Caco-2 (cell line): ENCODE measurements around the gene SLC39A11. TPM values are rescaled to one million over a fixed set of nuclear protein-coding genes. Genes with fewer than 3 reads are reported as not detected.

ENCODE experiments used
- BruUV-seq: library from RNA; stranded (reverse); fragments of 400-500 nt; replicated peaks from 2 replicates; lab custom pipeline; 2021; lab: Mats Ljungman, UMichigan
- CTCF ChIA-PET: fragments of 300-600 bp; sonication (Branson Sonifier 250); formaldehyde crosslinking; loops from one replicate; lab custom pipeline; 2022; ENCODE audit warnings: antibody characterized with exemption; lab: Charles Lee
- POLR2A ChIA-PET: fragments of 300-600 bp; sonication (Branson Sonifier 250); formaldehyde crosslinking; loops from one replicate; lab custom pipeline; 2022; ENCODE audit warnings: antibody characterized with exemption; lab: Charles Lee
- DNase-seq, 2 experiments: peaks; one replicate each; pipeline versions ENCODE4 v3.0.0 to v3.0.0-alpha.2; 2020 to 2022
- H3K27me3 ChIP-seq: replicated peaks from 2 replicates; pipeline ENCODE4 v1.6.0; 2011; ENCODE audit warnings: low read length; ENCODE audit not compliant: control insufficient read depth, insufficient read depth
- H3K36me3 ChIP-seq: 2 replicates; pipeline ENCODE4 v1.5.1; 2011; ENCODE audit warnings: low read length; ENCODE audit not compliant: control insufficient read depth, insufficient read depth
- H3K4me1 ChIP-seq: fragments of 250-450 bp; sonication (Bioruptor Pico); 2 replicates; pipeline ENCODE4 v1.5.1; 2020; ENCODE audit warnings: mild to moderate bottlenecking
- H3K4me3 ChIP-seq: 2 replicates; pipeline ENCODE4 v1.5.1; 2011; ENCODE audit warnings: low read depth, mild to moderate bottlenecking, control low read depth, low read length
- H3K9me3 ChIP-seq: fragments of 250-450 bp; sonication (Bioruptor Pico); 2 replicates; pipeline ENCODE4 v1.5.1; 2020; ENCODE audit warnings: mild to moderate bottlenecking, moderate library complexity
- H3K27ac Mint-ChIP-seq: one replicate; pipeline ENCODE4 v1.8.0; 2022; ENCODE audit warnings: mixed read lengths; ENCODE audit not compliant: unreplicated experiment
- H3K27me3 Mint-ChIP-seq: one replicate; pipeline ENCODE4 v1.8.0; 2022; ENCODE audit warnings: mixed read lengths; ENCODE audit not compliant: insufficient read depth, unreplicated experiment
- H3K36me3 Mint-ChIP-seq: one replicate; pipeline ENCODE4 v1.8.0; 2022; ENCODE audit warnings: mild to moderate bottlenecking, mixed read lengths; ENCODE audit not compliant: insufficient read depth, unreplicated experiment
- H3K4me1 Mint-ChIP-seq: one replicate; pipeline ENCODE4 v1.8.0; 2022; ENCODE audit warnings: low read depth, mixed read lengths; ENCODE audit not compliant: unreplicated experiment
- H3K4me3 Mint-ChIP-seq: one replicate; pipeline ENCODE4 v1.8.0; 2022; ENCODE audit warnings: mild to moderate bottlenecking, moderate library complexity, mixed read lengths; ENCODE audit not compliant: unreplicated experiment
- H3K9me3 Mint-ChIP-seq: one replicate; pipeline ENCODE4 v1.8.0; 2022; ENCODE audit warnings: mixed read lengths; ENCODE audit not compliant: unreplicated experiment
- CTCF ChIP-seq, 2 experiments: fragments of 200-600 bp in 1 of 2; IDR thresholded peaks; 1 replicate in 1 of 2; 2 replicates in 1 of 2; pipeline versions ENCODE4 v1.5.1 to v1.8.0; 2011 to 2022; ENCODE audit warnings: antibody characterized with exemption in 1 of 2, control low read depth in 1 of 2, inconsistent platforms in 1 of 2, low read depth in 1 of 2, low read length in 1 of 2, mild to moderate bottlenecking in 1 of 2, moderate library complexity in 1 of 2; ENCODE audit not compliant: insufficient read depth in 1 of 2, severe bottlenecking in 1 of 2, unreplicated experiment in 1 of 2
- intact Hi-C: fragments of 100-400 bp; cut with micrococcal nuclease; formaldehyde crosslinking; loops from one replicate; pipeline ENCODE4 v1.10.0; 2022; ENCODE audit not compliant: unreplicated experiment
- total RNA-seq: library from RNA; stranded (reverse); gene quantifications from 2 replicates; pipeline ENCODE4 v1.2.3, GENCODE V29; 2022

Gene SLC39A11
- total RNA-seq, 1 experiment from 2014 or later: 26.4 TPM

- DNase-seq: no peak
- BruUV-seq: no TSS peak
- no peaks in the 10 kb centered on the region for H3K36me3 Mint-ChIP-seq
- H3K9me3 Mint-ChIP-seq: no peaks in the 10 kb centered on the region
- H3K9me3 ChIP-seq: no peaks in the 10 kb centered on the region
- H3K4me3 ChIP-seq: no peak overlapping the region
- POLR2A ChIA-PET: no interaction called here
- intact Hi-C loops: no loop called here
- H3K4me1 ChIP-seq: no peaks in the 10 kb centered on the region
- no peaks in the 10 kb centered on the region for H3K4me1 Mint-ChIP-seq
- H3K27me3 ChIP-seq: no peaks in the 10 kb centered on the region
- H3K27me3 Mint-ChIP-seq: no peaks in the 10 kb centered on the region
- CTCF ChIA-PET: no interaction called here
- no peaks in the 10 kb centered on the region for H3K36me3 ChIP-seq
- H3K4me3 Mint-ChIP-seq: no peak overlapping the region
- H3K27ac Mint-ChIP-seq: no peak overlapping the region
- no peak for TF ChIP-seq CTCF (IDR thresholded peaks at IDR 0.05; ENCODE audit: insufficient read depth in 1 of 2, low read depth in 1 of 2, low read length in 1 of 2, severe bottlenecking in 1 of 2, unreplicated experiment in 1 of 2)
These were observed 19.8 kb upstream of the SLC39A11 start for GRCh38 chr17:73112246-73112645.

- Mint-ChIP-seq H3K27ac (no peak overlapping the region), H3K9me3 (no peaks in the 10 kb centered on the region), H3K27me3 (no peaks in the 10 kb centered on the region), H3K36me3 (no peaks in the 10 kb centered on the region), H3K4me1 (no peaks in the 10 kb centered on the region), H3K4me3 (no peak overlapping the region)
- no peak for TF ChIP-seq CTCF (IDR thresholded peaks at IDR 0.05; ENCODE audit: insufficient read depth in 1 of 2, low read depth in 1 of 2, low read length in 1 of 2, severe bottlenecking in 1 of 2, unreplicated experiment in 1 of 2)
- DNase-seq: no peak
- intact Hi-C loops: no loop called here
- no peak overlapping the region for H3K4me3 ChIP-seq
- no peaks in the 10 kb centered on the region for H3K4me1 ChIP-seq
- H3K36me3 ChIP-seq: no peaks in the 10 kb centered on the region
- H3K9me3 ChIP-seq: no peaks in the 10 kb centered on the region
- CTCF ChIA-PET: interaction anchor here (0.7 kb wide), 1 partner anchor 953 kb away, joined by 5 read pairs; no protein-coding TSS in a partner anchor
- BruUV-seq: no TSS peak
- no peaks in the 10 kb centered on the region for H3K27me3 ChIP-seq
- POLR2A ChIA-PET: no interaction called here
These were observed 18.9 kb upstream of the SLC39A11 start for GRCh38 chr17:73111386-73111785.

- H3K4me1 Mint-ChIP-seq: no peaks in the 10 kb centered on the region
- intact Hi-C loops: no loop called here
These were observed 14.7 kb upstream of the SLC39A11 start for GRCh38 chr17:73107191-73107590.

More at GRCh38 chr17:73107191-73107590, 14.7 kb upstream of the SLC39A11 start:
- no peaks in the 10 kb centered on the region for H3K9me3 ChIP-seq
- no peaks in the 10 kb centered on the region for H3K4me1 ChIP-seq
- ChIA-PET CTCF (no interaction called here), POLR2A (no interaction called here)
- H3K36me3 ChIP-seq: no peaks in the 10 kb centered on the region
- no peaks in the 10 kb centered on the region for H3K9me3 Mint-ChIP-seq
- no peaks in the 10 kb centered on the region for H3K27me3 ChIP-seq
- TF ChIP-seq CTCF (IDR thresholded peaks at IDR 0.05; ENCODE audit: insufficient read depth in 1 of 2, low read depth in 1 of 2, low read length in 1 of 2, severe bottlenecking in 1 of 2, unreplicated experiment in 1 of 2): no peak
- H3K4me3 ChIP-seq: no peak overlapping the region
- no peak overlapping the region for H3K27ac Mint-ChIP-seq
- H3K4me3 Mint-ChIP-seq: no peak overlapping the region
- BruUV-seq: no TSS peak
- no peaks in the 10 kb centered on the region for H3K36me3 Mint-ChIP-seq
- no peaks in the 10 kb centered on the region for H3K27me3 Mint-ChIP-seq
- DNase-seq: no peak
